HepG2 (cell line): ENCODE measurements around the gene CERS6. TPM values are rescaled to one million over a fixed set of nuclear protein-coding genes. Genes with fewer than 3 reads are reported as not detected.

ENCODE experiments used
- HOXA5 ChIP-seq: sonication (generic); formaldehyde crosslinking; IDR thresholded peaks from 2 replicates; pipeline ENCODE4 v1.4.0; 2020; ENCODE audit warnings: missing genetic modification reagents
- MEIS2 ChIP-seq: sonication (generic); formaldehyde crosslinking; IDR thresholded peaks from 2 replicates; pipeline ENCODE4 v1.9.0; 2021; ENCODE audit warnings: mild to moderate bottlenecking, missing genetic modification reagents
- PRPF4 ChIP-seq: fragments of 200-400 bp; formaldehyde crosslinking; IDR thresholded peaks from 2 replicates; pipeline ENCODE4 v1.6.1; 2016; ENCODE audit warnings: low read length, low read depth; ENCODE audit not compliant: poor library complexity, severe bottlenecking
- RFX3 ChIP-seq: IDR thresholded peaks from 2 replicates; pipeline ENCODE4 v1.6.1; 2016; ENCODE audit warnings: missing biosample characterization, missing genetic modification reagents
- SALL2 ChIP-seq: sonication (generic); formaldehyde crosslinking; IDR thresholded peaks from 2 replicates; pipeline ENCODE4 v1.8.1; 2023; ENCODE audit warnings: mild to moderate bottlenecking, missing genetic modification reagents, inconsistent platforms
- TFE3 ChIP-seq: IDR thresholded peaks from 2 replicates; pipeline ENCODE4 v1.6.1; 2016
- ZNF564 ChIP-seq: sonication (generic); formaldehyde crosslinking; IDR thresholded peaks from 2 replicates; pipeline ENCODE4 v1.8.1; 2023; ENCODE audit warnings: mild to moderate bottlenecking, missing genetic modification reagents
- ZSCAN31 ChIP-seq: sonication (generic); formaldehyde crosslinking; IDR thresholded peaks from 2 replicates; pipeline ENCODE4 v1.5.0; 2020; ENCODE audit warnings: low read depth, mild to moderate bottlenecking, missing genetic modification reagents
- polyA plus RNA-seq, 8 experiments: library from polyadenylated mRNA; depleted of rRNA in 3 of 8; stranded (reverse) in 7 of 8; unstranded in 1 of 8; fragments of >200 nt; fragmentation: Illumina TruSeq in 4 of 8; extraction: Trizol in 4 of 8; gene quantifications; 2 replicates each; pipeline versions ENCODE4 v1.2.1 to v1.2.3, GENCODE V29; 2011 to 2016; ENCODE audit warnings: low read depth in 4 of 8, missing spikeins in 1 of 8, mixed read lengths in 1 of 8; ENCODE audit not compliant: insufficient read depth in 1 of 8
- total RNA-seq, 5 experiments: library from RNA; depleted of rRNA; stranded (reverse); fragments of >200 nt; fragmentation: Illumina TruSeq; extraction: Trizol; gene quantifications; 2 replicates each; pipeline ENCODE4 v1.2.3, GENCODE V29; 2016; ENCODE audit warnings: low read depth in 1 of 5
- TF ChIP-seq, protein P1 (sequence below), 2 experiments: sonication (generic) in 1 of 2; formaldehyde crosslinking in 1 of 2; IDR thresholded peaks; 2 replicates each; pipeline versions ENCODE4 v1.5.1 to v1.6.1; 2011 to 2020; ENCODE audit warnings: borderline replicate concordance in 1 of 2, low read depth in 1 of 2, low read length in 1 of 2, mild to moderate bottlenecking in 1 of 2, missing genetic modification reagents in 1 of 2, moderate library complexity in 1 of 2
- TF ChIP-seq, protein P2 (sequence below): sonication (generic); formaldehyde crosslinking; IDR thresholded peaks from 2 replicates; pipeline ENCODE4 v1.4.0; 2020; ENCODE audit warnings: missing genetic modification reagents, borderline replicate concordance

Gene CERS6
- total and polyA plus RNA-seq, 2 of the 13 experiments (the other 11 are each of a cell fraction or from before 2014, with no cell fraction given), result 10.1 to 20.3 TPM

- TF ChIP-seq, protein P1, sequence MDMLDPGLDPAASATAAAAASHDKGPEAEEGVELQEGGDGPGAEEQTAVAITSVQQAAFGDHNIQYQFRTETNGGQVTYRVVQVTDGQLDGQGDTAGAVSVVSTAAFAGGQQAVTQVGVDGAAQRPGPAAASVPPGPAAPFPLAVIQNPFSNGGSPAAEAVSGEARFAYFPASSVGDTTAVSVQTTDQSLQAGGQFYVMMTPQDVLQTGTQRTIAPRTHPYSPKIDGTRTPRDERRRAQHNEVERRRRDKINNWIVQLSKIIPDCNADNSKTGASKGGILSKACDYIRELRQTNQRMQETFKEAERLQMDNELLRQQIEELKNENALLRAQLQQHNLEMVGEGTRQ (IDR thresholded peaks at IDR 0.05; ENCODE audit: low read depth, low read length), result no peak
- TF ChIP-seq, protein P1 (CRISPR knock-in tag; IDR thresholded peaks at IDR 0.05; ENCODE audit: borderline replicate concordance), result no peak
- no peak for TF ChIP-seq ZSCAN31 (CRISPR knock-in tag)
- no peak for TF ChIP-seq RFX3 (CRISPR knock-in tag)
- TF ChIP-seq TFE3 (CRISPR knock-in tag), result no peak
- no peak for TF ChIP-seq HOXA5 (CRISPR knock-in tag)
- no peak for TF ChIP-seq PRPF4
- no peak for TF ChIP-seq MEIS2
- no peak for TF ChIP-seq SALL2 (CRISPR knock-in tag)
- TF ChIP-seq, protein P2, sequence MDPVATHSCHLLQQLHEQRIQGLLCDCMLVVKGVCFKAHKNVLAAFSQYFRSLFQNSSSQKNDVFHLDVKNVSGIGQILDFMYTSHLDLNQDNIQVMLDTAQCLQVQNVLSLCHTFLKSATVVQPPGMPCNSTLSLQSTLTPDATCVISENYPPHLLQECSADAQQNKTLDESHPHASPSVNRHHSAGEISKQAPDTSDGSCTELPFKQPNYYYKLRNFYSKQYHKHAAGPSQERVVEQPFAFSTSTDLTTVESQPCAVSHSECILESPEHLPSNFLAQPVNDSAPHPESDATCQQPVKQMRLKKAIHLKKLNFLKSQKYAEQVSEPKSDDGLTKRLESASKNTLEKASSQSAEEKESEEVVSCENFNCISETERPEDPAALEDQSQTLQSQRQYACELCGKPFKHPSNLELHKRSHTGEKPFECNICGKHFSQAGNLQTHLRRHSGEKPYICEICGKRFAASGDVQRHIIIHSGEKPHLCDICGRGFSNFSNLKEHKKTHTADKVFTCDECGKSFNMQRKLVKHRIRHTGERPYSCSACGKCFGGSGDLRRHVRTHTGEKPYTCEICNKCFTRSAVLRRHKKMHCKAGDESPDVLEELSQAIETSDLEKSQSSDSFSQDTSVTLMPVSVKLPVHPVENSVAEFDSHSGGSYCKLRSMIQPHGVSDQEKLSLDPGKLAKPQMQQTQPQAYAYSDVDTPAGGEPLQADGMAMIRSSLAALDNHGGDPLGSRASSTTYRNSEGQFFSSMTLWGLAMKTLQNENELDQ, result no peak
- TF ChIP-seq ZNF564, result no peak
- TF ChIP-seq, all 625 proteins: peak for 0
These were observed 63.6 kb downstream of the CERS6 start (continued) for GRCh38 chr2:168519534-168520308.
